ENCODE measurements around the gene UQCRC2.

DNA sequence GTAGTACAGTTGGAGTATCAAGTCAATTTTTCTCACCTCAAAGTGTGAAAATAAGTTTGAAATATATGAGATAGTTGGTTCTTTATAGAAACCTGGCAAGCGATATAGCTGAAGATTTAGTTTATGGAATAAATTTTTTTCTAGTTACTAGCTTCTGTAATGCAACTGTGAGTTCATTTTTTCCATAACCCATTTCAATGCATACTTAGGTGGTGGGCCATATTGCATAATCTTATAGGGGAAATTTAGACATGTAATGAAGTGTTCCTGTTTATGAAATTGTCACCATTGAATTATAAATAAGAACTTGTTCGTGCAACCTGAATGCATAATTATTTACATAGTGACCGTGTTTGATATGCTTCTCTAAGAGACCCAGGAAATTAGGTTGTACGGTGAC lies 63.8 kb downstream of the UQCRC2 start:
- TF ChIP-seq CTCF (IDR thresholded peaks at IDR 0.05) (no peak), POLR2A (IDR thresholded peaks at IDR 0.05) (no peak)

Data from stomach (tissue), 4 donors.